NCI-H748 (cell line): Measurements from ENCODE around the gene GARIN1A.
"Not testable (repeated sequence)": the region's sequence is repeated elsewhere in the genome, so short reads cannot be mapped to it uniquely, and the experiment has no call there.

ENCODE experiments used
- DNase-seq: peaks from one replicate; lab custom pipeline; 2025; ENCODE audit not compliant: unreplicated experiment; lab: John Stamatoyannopoulos, UW

GARIN1A gene

GRCh38 chr7:128683270-128683669 is 11.2 kb downstream of the GARIN1A start:
- not testable (repeated sequence) for DNase-seq

- not testable (repeated sequence) for DNase-seq
Measured at GRCh38 chr7:128683738-128684137, 11.6 kb downstream of the GARIN1A start.

GRCh38 chr7:128687131-128687530 is 15.0 kb downstream of the GARIN1A start:
- DNase-seq: no peak

- DNase-seq: no peak
Measured at GRCh38 chr7:128688492-128688891, 16.4 kb downstream of the GARIN1A start.

GRCh38 chr7:128689161-128689935 is 17.3 kb downstream of the GARIN1A start:
- not testable (repeated sequence) for DNase-seq

GRCh38 chr7:128691227-128691626 is 19.1 kb downstream of the GARIN1A start:
- no peak for DNase-seq

GRCh38 chr7:128692623-128693270 is 20.7 kb downstream of the GARIN1A start:
- no peak for DNase-seq

GRCh38 chr7:128693373-128694015 is 21.4 kb downstream of the GARIN1A start:
- DNase-seq: no peak

GRCh38 chr7:128694738-128695137 is 22.6 kb downstream of the GARIN1A start:
- no peak for DNase-seq

- DNase-seq: peak; percentile 10
Measured at GRCh38 chr7:128697302-128697905, 25.3 kb downstream of the GARIN1A start.

- no peak for DNase-seq
Measured at GRCh38 chr7:128699196-128699712, 27.2 kb downstream of the GARIN1A start.

GRCh38 chr7:128699895-128700294 is 27.8 kb downstream of the GARIN1A start:
- no peak for DNase-seq

GRCh38 chr7:128701062-128701785 is 29.1 kb downstream of the GARIN1A start:
- no peak for DNase-seq

GRCh38 chr7:128703609-128704241 is 31.6 kb downstream of the GARIN1A start:
- DNase-seq: no peak

GRCh38 chr7:128705891-128706333 is 33.8 kb downstream of the GARIN1A start:
- DNase-seq: peak; percentile 59

GRCh38 chr7:128707752-128708151 is 35.7 kb downstream of the GARIN1A start:
- no peak for DNase-seq

GRCh38 chr7:128708235-128708634 is 36.1 kb downstream of the GARIN1A start:
- no peak for DNase-seq

- DNase-seq: no peak
Measured at GRCh38 chr7:128708824-128709223, 36.7 kb downstream of the GARIN1A start.

- no peak for DNase-seq
Measured at GRCh38 chr7:128710481-128710880, 38.4 kb downstream of the GARIN1A start.

GRCh38 chr7:128713794-128714193 is 41.7 kb downstream of the GARIN1A start:
- no peak for DNase-seq
